ENCODE data around the gene PIGS.

The PIGS gene

GRCh38 chr17:28550858-28551257, 20.5 kb downstream of the PIGS start:
- Histone ChIP-seq H3K9ac (ENCODE audit: low read depth, low read length) (no peak overlapping the region), H3K9me3 (ENCODE audit: control insufficient read depth, insufficient read depth, low read length) (no peaks in the 10 kb centered on the region), H3K36me3 (ENCODE audit: insufficient read depth, low read length) (no peaks in the 10 kb centered on the region), H3K4me1 (ENCODE audit: insufficient read depth, low read length) (0 out of 2 replicates have a peak, but pooled peaks cover 6% of the 10 kb centered on the region)

DNA sequence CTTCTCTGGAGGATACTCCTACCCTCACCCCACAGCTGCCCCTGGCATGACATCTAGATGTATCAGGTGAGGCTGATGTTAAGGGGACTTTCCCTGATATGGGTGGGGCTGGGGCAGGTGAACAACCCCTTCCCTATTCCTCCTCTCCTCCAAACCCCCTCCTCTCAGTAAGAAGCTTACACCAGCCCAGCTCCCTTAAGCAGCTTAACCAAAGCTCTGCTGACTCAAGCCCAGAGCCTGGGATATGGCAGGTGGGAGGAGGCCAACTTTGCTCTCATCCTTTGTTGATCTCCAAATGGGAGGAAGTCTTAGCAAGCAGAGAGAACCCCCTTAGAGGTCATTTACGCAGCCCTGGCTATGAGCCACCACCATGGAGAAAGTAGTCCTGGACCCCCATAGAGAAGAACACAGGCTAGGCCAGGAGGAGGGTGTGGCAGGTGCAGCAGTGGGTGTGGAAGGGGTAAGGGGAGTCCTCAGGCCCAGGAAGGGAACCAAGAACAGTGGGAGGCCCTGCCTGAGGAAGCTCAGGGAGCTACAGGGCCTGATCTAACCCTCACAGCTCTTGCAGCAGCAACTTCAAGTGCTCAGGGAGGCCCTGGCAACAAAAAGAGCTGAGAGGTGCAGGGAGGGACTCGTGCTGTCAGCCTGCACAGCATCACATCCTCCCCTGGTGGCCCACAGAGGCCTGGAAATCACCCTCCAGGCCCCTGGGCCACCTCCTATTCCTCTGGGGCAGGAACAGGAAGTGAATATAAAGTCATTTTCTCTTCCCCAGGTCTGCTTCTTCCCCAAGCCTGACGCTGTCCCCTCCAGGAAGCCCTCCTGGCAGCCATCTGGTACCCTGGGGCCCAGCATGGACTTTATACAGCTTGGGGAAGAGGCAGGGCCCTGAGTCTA, 21.8 kb downstream of the PIGS start:
- Histone ChIP-seq H3K4me1 (ENCODE audit: insufficient read depth, low read length) (peaks cover 6% of the 10 kb centered on the region; the same call in 1 of the 2 replicates), H3K9me3 (ENCODE audit: control insufficient read depth, insufficient read depth, low read length) (no peaks in the 10 kb centered on the region), H3K36me3 (ENCODE audit: insufficient read depth, low read length) (no peaks in the 10 kb centered on the region), H3K9ac (ENCODE audit: low read depth, low read length) (no peak overlapping the region)

DNA sequence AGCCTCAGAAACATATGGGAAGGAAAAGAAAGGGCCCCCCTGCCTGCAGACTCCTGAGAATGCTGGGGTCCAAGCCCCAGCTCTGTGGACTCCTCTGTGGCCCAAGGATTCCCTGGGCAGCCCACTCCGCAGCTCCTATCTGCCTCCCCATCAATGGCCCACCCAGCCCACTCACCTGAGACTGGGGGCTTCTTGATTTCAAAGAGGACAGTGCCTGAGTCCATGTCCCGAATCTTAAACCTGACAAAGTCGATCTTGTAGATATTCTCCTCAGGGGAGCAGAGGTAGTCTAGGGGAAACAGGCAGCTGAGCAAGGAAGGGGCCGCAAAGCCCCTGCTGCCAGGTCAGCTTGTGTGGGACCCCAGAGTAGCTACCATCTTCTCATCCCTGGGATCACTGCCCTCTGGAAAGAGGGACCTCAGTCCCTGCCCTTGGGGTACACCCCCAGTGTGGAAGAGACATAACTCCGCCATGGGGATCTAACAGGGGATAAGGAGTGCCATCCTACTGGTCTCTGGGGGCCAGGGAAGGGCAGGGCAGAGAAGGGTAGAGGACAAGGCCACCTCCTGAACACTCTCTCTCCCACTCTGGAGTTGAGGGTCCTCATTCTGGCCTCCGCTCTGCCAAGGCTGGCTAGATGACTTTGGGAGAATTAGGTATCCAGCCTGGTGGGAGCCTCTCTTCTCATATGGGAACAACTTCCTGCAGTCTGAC, 22.8 kb downstream of the PIGS start:
- Histone ChIP-seq H3K9me3 (ENCODE audit: control insufficient read depth, insufficient read depth, low read length) (no peaks in the 10 kb centered on the region), H3K36me3 (ENCODE audit: insufficient read depth, low read length) (no peaks in the 10 kb centered on the region), H3K4me1 (ENCODE audit: insufficient read depth, low read length) (peaks cover 11% of the 10 kb centered on the region), H3K9ac (ENCODE audit: low read depth, low read length) (no peak overlapping the region)

DNA sequence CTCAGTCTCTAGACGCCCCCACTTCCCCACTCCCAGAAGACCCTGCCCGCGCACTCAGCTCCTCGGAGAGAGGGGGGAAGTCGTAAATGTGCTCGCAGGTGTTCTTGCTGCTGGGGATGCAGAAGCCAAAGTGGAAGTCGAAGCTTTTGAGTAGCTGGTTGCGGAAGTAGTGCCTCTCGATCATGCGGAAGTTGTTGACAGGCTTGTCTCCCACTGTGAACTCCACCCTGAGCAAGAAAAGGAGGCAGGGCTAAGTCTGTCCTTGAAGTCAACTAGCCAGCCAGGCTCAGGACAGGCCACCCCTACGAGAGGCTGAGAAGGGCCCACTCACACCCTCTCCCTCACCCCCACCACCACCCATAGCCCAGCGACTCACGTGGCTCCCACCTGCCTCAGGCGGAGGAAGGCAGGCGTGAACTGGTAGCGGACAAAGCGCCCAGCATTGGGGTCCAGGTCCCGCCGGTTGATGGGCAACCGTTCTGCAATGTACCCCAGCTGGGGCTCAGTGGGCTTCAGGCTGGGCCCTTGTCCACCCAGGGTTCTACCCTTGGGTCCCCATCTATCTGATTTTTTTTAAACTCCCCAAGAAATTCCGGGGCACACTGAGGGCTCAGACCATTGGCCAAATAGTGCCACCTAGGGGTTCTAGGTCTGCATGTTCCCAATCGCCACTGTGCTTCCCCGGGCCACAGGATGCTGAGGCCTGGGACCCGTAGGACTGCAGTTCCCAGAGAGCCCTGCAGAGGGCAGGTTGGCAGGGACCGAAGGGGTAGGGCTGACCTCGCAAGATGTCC, 23.5 kb downstream of the PIGS start:
- H3K9ac ChIP-seq (ENCODE audit: low read depth, low read length) = no peak overlapping the region
- no peaks in the 10 kb centered on the region for H3K36me3 ChIP-seq (ENCODE audit: insufficient read depth, low read length)
- no peaks in the 10 kb centered on the region for H3K9me3 ChIP-seq (ENCODE audit: control insufficient read depth, insufficient read depth, low read length)
- peaks cover 5% of the 10 kb centered on the region for H3K4me1 ChIP-seq (ENCODE audit: insufficient read depth, low read length)

DNA sequence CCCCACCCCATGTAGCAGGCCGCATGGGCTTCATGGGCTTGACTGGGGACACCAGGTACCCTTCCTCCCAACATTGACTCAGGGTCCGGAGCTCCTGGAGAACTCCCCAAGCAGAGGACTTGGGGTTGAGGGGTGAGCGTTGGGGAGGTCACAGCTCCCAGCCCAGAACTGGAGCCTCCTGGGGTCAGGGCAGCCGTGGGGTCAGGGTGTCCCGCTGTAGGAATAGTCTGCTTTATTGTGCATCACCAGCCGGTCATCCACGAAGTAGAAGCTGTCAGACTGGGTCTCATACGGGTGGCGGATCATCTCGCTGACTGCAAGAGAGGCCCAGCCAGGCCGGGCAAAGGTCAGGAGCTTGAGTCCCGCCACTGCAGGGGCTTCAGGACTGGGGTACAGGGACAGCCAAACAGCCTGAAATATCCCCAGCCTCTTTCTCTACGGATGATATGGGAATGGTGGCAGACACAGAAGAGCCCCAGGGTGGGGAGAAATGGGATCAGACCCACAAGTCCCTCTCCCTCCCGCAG, 24.2 kb downstream of the PIGS start:
- Histone ChIP-seq H3K9me3 (ENCODE audit: control insufficient read depth, insufficient read depth, low read length) (no peaks in the 10 kb centered on the region), H3K9ac (ENCODE audit: low read depth, low read length) (no peak overlapping the region), H3K36me3 (ENCODE audit: insufficient read depth, low read length) (no peaks in the 10 kb centered on the region), H3K4me1 (ENCODE audit: insufficient read depth, low read length) (peaks cover 5% of the 10 kb centered on the region)

- Histone ChIP-seq H3K4me1 (ENCODE audit: insufficient read depth, low read length) (peaks cover 5% of the 10 kb centered on the region), H3K9me3 (ENCODE audit: control insufficient read depth, insufficient read depth, low read length) (no peaks in the 10 kb centered on the region), H3K9ac (ENCODE audit: low read depth, low read length) (no peak overlapping the region), H3K36me3 (ENCODE audit: insufficient read depth, low read length) (no peaks in the 10 kb centered on the region)
Measured at GRCh38 chr17:28545787-28546415, 25.4 kb downstream of the PIGS start.

- Histone ChIP-seq H3K9ac (ENCODE audit: low read depth, low read length) (no peak overlapping the region), H3K9me3 (ENCODE audit: control insufficient read depth, insufficient read depth, low read length) (no peaks in the 10 kb centered on the region), H3K36me3 (ENCODE audit: insufficient read depth, low read length) (no peaks in the 10 kb centered on the region), H3K4me1 (ENCODE audit: insufficient read depth, low read length) (peaks cover 5% of the 10 kb centered on the region)
Measured at GRCh38 chr17:28545141-28545503, 26.2 kb downstream of the PIGS start.

DNA sequence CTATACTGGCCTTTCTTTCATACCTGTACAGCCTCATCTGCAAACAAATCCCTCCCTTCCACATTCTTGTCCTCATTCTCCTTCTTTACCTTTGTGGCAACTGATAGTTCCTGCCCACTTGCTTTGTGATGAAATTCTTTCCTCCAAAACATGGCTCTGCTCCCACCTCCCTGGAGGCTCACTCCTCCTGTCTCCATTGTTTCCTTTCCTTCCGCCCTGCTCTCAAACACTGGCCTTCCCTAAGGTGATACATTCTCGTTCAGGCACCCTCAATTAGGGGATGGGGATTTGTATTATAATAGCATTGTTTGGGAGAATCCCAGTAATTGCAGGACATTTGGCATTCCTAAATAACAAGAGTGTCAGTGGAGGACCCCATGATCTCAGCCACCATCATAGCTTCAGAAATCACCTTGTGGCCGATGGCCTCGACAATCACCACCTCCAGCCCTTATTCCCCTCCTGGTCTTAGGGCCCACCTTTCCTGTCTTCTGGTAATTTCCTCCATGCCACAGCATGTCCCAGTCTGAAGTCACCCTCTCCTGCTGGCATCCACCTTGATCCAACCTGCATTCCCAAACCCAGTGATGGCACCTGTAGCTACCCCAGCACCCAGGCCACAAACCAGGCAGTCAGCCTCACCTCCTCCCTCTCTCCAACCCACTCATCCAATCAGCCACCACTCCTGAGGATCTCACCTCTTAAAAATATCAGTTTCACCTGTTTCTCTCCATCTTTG, 26.8 kb downstream of the PIGS start:
- Histone ChIP-seq H3K4me1 (ENCODE audit: insufficient read depth, low read length) (peaks cover 5% of the 10 kb centered on the region), H3K9ac (ENCODE audit: low read depth, low read length) (no peak overlapping the region), H3K36me3 (ENCODE audit: insufficient read depth, low read length) (no peaks in the 10 kb centered on the region), H3K9me3 (ENCODE audit: control insufficient read depth, insufficient read depth, low read length) (no peaks in the 10 kb centered on the region)

GRCh38 chr17:28541439-28541838, 29.9 kb downstream of the PIGS start:
- Histone ChIP-seq H3K9me3 (ENCODE audit: control insufficient read depth, insufficient read depth, low read length) (no peaks in the 10 kb centered on the region), H3K4me1 (ENCODE audit: insufficient read depth, low read length) (peaks cover 5% of the 10 kb centered on the region), H3K36me3 (ENCODE audit: insufficient read depth, low read length) (no peaks in the 10 kb centered on the region), H3K9ac (ENCODE audit: low read depth, low read length) (no peak overlapping the region)

- Histone ChIP-seq H3K36me3 (ENCODE audit: insufficient read depth, low read length) (no peaks in the 10 kb centered on the region), H3K9me3 (ENCODE audit: control insufficient read depth, insufficient read depth, low read length) (no peaks in the 10 kb centered on the region), H3K4me1 (ENCODE audit: insufficient read depth, low read length) (peaks cover 5% of the 10 kb centered on the region), H3K9ac (ENCODE audit: low read depth, low read length) (no peak overlapping the region)
Measured at GRCh38 chr17:28540231-28540630, 31.1 kb downstream of the PIGS start.

DNA sequence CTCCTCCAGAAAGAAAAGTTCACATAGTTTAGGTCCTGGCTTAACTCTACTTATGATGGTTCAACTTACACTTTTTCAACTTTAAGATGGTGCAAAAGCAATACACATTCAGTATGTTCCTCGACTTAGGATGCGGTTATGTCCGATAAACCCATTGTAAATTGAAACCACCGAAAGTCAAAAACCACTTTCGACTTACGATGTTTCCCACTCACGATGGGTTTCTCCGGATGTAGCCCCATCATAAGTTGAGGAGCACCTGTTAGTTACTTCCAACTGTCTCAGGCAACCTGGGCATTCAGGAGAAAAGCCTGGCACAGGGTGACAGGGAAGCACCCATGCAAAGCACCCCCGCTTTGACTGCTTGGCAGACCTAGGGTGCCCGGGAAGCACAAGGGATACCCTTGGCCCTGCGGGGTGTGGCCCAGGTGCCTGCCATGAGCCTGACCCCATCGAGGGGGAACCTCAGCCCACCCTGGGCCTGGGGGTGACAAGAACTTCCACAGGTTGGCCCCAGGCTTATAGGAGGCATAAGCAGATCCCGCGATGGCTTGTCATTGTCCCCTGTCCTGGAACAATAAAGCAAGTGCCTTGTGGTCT, 32.9 kb downstream of the PIGS start:
- Histone ChIP-seq H3K9ac (ENCODE audit: low read depth, low read length) (no peak overlapping the region), H3K9me3 (ENCODE audit: control insufficient read depth, insufficient read depth, low read length) (no peaks in the 10 kb centered on the region), H3K4me1 (ENCODE audit: insufficient read depth, low read length) (no peaks in the 10 kb centered on the region), H3K36me3 (ENCODE audit: insufficient read depth, low read length) (no peaks in the 10 kb centered on the region)

DNA sequence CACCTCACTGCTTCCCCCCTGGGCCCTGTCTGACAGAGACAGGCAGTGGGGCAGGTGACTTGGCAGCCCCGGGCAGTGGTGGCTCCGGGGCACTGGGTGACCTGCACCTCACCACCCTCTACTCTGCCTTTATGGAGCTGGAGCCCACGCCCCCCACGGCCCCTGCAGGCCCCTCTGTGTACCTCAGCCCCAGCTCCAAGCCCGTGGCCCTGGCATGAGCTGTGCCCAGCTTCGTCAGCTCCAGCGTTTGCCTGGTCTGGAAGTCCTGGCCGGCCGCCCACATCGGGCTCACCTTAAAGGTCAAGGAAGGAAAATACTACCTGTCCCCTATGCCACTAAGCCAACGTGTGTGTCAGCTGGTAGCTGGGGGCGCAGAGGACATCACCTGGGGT, 34.1 kb downstream of the PIGS start:
- peaks cover 3% of the 10 kb centered on the region; the same call in 1 of the 2 replicates for H3K4me1 ChIP-seq (ENCODE audit: insufficient read depth, low read length)
- no peak overlapping the region for H3K9ac ChIP-seq (ENCODE audit: low read depth, low read length)
- H3K36me3 ChIP-seq (ENCODE audit: insufficient read depth, low read length) = no peaks in the 10 kb centered on the region
- no peaks in the 10 kb centered on the region for H3K9me3 ChIP-seq (ENCODE audit: control insufficient read depth, insufficient read depth, low read length)

- peaks cover 3% of the 10 kb centered on the region; the same call in 1 of the 2 replicates for H3K4me1 ChIP-seq (ENCODE audit: insufficient read depth, low read length)
- H3K9me3 ChIP-seq (ENCODE audit: control insufficient read depth, insufficient read depth, low read length) = no peaks in the 10 kb centered on the region
- H3K36me3 ChIP-seq (ENCODE audit: insufficient read depth, low read length) = no peaks in the 10 kb centered on the region
- no peak overlapping the region for H3K9ac ChIP-seq (ENCODE audit: low read depth, low read length)
Measured at GRCh38 chr17:28536532-28537218, 34.6 kb downstream of the PIGS start.
